K562 (cell line): ENCODE measurements around the gene NAV2. TPM values are rescaled to one million over a fixed set of nuclear protein-coding genes. Genes with fewer than 3 reads are reported as not detected.

Experiments
- ATAC-seq: fragments of 200-7000 bp; cut with Tn5 transposase; 3 replicates; pipeline ENCODE4 v1.9.1; 2020; ENCODE audit warnings: moderate library complexity
- BruUV-seq: library from RNA; stranded (reverse); fragments of 400-500 nt; replicated peaks from 2 replicates; lab custom pipeline; 2021; lab: Mats Ljungman, UMichigan
- CTCF ChIA-PET: fragments of 300-600 bp; formaldehyde crosslinking; extraction: SDS; loops from one replicate; lab custom pipeline; 2021; ENCODE audit warnings: low intra/inter-chr PET ratio; lab: Yijun Ruan, JAX
- POLR2A ChIA-PET: fragments of 300-600, 350-650 bp; sonication (Branson Sonifier 250); formaldehyde crosslinking; extraction: SDS; loops from one replicate; lab custom pipeline; 2021; ENCODE audit warnings: antibody characterized with exemption, inconsistent platforms; lab: Yijun Ruan, JAX
- DNase-seq, 4 experiments: peaks; one replicate each; pipeline versions ENCODE4 v3.0.0 to v3.0.0-alpha.2; 2011 to 2018; ENCODE audit warnings: low spot score in 3 of 4, mixed read lengths in 3 of 4; ENCODE audit errors: extremely low read depth in 1 of 4
- FAIRE-seq: peaks from 2 replicates; lab custom pipeline; 2011; peaks lifted over from hg19 to GRCh38; lab: Jason Lieb, UNC
- H2AFZ ChIP-seq: 2 replicates; pipeline ENCODE4 v1.6.0; 2011; ENCODE audit warnings: low read depth, low read length, control low read depth, inconsistent platforms
- H3K27ac ChIP-seq: fragments of 200-600 bp; 3 replicates; pipeline ENCODE4 v1.8.0; 2011; ENCODE audit warnings: low read depth, mild to moderate bottlenecking, control low read depth, inconsistent platforms, low read length, moderate library complexity, mixed read lengths; ENCODE audit errors: extremely low read depth
- H3K27me3 ChIP-seq, 2 experiments: fragments of 300-600 bp in 1 of 2; 2 replicates in 1 of 2; 3 replicates in 1 of 2; pipeline versions ENCODE4 v1.6.0 to v1.8.0; 2011; ENCODE audit warnings: inconsistent platforms in 2 of 2, low read length in 2 of 2, mild to moderate bottlenecking in 1 of 2, mixed read lengths in 1 of 2, moderate library complexity in 1 of 2; ENCODE audit not compliant: control insufficient read depth in 2 of 2, insufficient read depth in 2 of 2
- H3K36me3 ChIP-seq: fragments of 300-600 bp; 3 replicates; pipeline ENCODE4 v1.8.0; 2011; ENCODE audit warnings: mild to moderate bottlenecking, low read length, inconsistent platforms; ENCODE audit not compliant: control insufficient read depth, insufficient read depth
- H3K4me1 ChIP-seq, 2 experiments: fragments of 200-600 bp in 1 of 2; replicated peaks in 1 of 2; 2 replicates in 1 of 2; 3 replicates in 1 of 2; pipeline versions ENCODE4 v1.5.1 to v1.8.0; 2011; ENCODE audit warnings: inconsistent platforms in 2 of 2, low read length in 2 of 2, mild to moderate bottlenecking in 1 of 2, mixed read lengths in 1 of 2, moderate library complexity in 1 of 2; ENCODE audit not compliant: control insufficient read depth in 2 of 2, insufficient read depth in 2 of 2
- H3K4me2 ChIP-seq: 2 replicates; pipeline ENCODE4 v1.6.1; 2011; ENCODE audit warnings: low read length, control low read depth, inconsistent platforms, mixed read lengths; ENCODE audit not compliant: insufficient read depth
- H3K4me3 ChIP-seq: fragments of 200-600 bp; sonication (generic), shearing (Covaris generic); 2 replicates; pipeline ENCODE4 v1.5.1; 2016; ENCODE audit warnings: control low read depth, inconsistent platforms
- H3K79me2 ChIP-seq: fragments of 200-600 bp; 3 replicates; pipeline ENCODE4 v1.8.0; 2011; ENCODE audit warnings: low read length, inconsistent platforms; ENCODE audit not compliant: control insufficient read depth, insufficient read depth
- H3K9ac ChIP-seq, 2 experiments: 2 replicates each; pipeline versions ENCODE4 v1.6.0 to v1.6.1; 2011; ENCODE audit warnings: low read depth in 2 of 2, low read length in 2 of 2, control low read depth in 1 of 2, inconsistent platforms in 1 of 2, mild to moderate bottlenecking in 1 of 2, mixed read lengths in 1 of 2; ENCODE audit not compliant: insufficient read depth in 1 of 2
- H3K9me1 ChIP-seq: one replicate; pipeline ENCODE4 v1.6.0; 2011; ENCODE audit warnings: inconsistent platforms, mild to moderate bottlenecking, low read length, moderate library complexity; ENCODE audit not compliant: control insufficient read depth, insufficient read depth
- H3K9me3 ChIP-seq: replicated peaks from 2 replicates; pipeline ENCODE4 v1.5.1; 2011; ENCODE audit warnings: low read depth, low read length, inconsistent platforms; ENCODE audit not compliant: control insufficient read depth, insufficient read depth
- H4K20me1 ChIP-seq: replicated peaks from 2 replicates; pipeline ENCODE4 v1.6.1; 2011; ENCODE audit warnings: low read length, inconsistent platforms, mixed read lengths; ENCODE audit not compliant: control insufficient read depth, insufficient read depth
- CXXC5 ChIP-seq: fragments of 250-450 bp; sonication (Bioruptor Pico); IDR thresholded peaks from 2 replicates; pipeline ENCODE4 v1.8.0; 2022; ENCODE audit warnings: inconsistent platforms, mild to moderate bottlenecking, moderate library complexity
- FOSL1 ChIP-seq: fragments of 200-800 bp; sonication (Bioruptor generic); conservative IDR thresholded peaks from 2 replicates; pipeline ENCODE4 v1.6.1; 2016; ENCODE audit warnings: missing genetic modification characterization, missing compliant biosample characterization
- WGBS: fragments of 100-300 bp; shearing (Covaris generic); methylation state at CpG from one replicate; pipeline ENCODE4 v1.1.6; 2016; ENCODE audit warnings: low coverage, mixed read lengths; ENCODE audit not compliant: insufficient coverage; ENCODE audit errors: missing lambda C conversion rate; 5-methylcytosine and 5-hydroxymethylcytosine counted together
- in situ Hi-C: fragments of 300-500 bp; cut with MboI; formaldehyde crosslinking; loops from 4 replicates; pipeline ENCODE4 v1.15.0; 2018; ENCODE audit warnings: inconsistent platforms, mixed read lengths
- intact Hi-C: fragments of 100-400 bp; cut with micrococcal nuclease; formaldehyde crosslinking; loops from 2 replicates; pipeline ENCODE4 v1.14.2; 2022
- polyA plus RNA-seq, 8 experiments: library from polyadenylated mRNA; depleted of rRNA in 4 of 8; stranded (reverse) in 5 of 8; unstranded in 3 of 8; fragments of >200 nt; fragmentation: Nextera tagmentation in 2 of 8; fragmentation: Illumina TruSeq in 1 of 8; extraction: Ambion mirVana in 2 of 8; extraction: Trizol in 1 of 8; gene quantifications; 2 replicates each; pipeline versions ENCODE4 v1.2.1 to v1.2.3, GENCODE V29; 2011 to 2014; ENCODE audit warnings: inconsistent platforms in 1 of 8, missing spikeins in 1 of 8
- total RNA-seq, 7 experiments: library from RNA; depleted of rRNA in 6 of 7; stranded (reverse); fragments of >200 nt in 6 of 7; fragmentation: Illumina TruSeq in 2 of 7; extraction: Trizol in 2 of 7; gene quantifications; 2 replicates each; pipeline versions ENCODE4 v1.2.1 to v1.2.3, GENCODE V29; 2011 to 2021; ENCODE audit warnings: low replicate concordance in 1 of 7
- TF ChIP-seq, protein P1 (sequence below): fragments of 250-450 bp; sonication (Bioruptor Pico); IDR thresholded peaks from 2 replicates; pipeline ENCODE4 v1.8.0; 2022; ENCODE audit warnings: inconsistent platforms
- TF ChIP-seq, protein P2 (sequence below): sonication (generic); formaldehyde crosslinking; IDR thresholded peaks from 2 replicates; pipeline ENCODE4 v1.8.0; 2023; ENCODE audit warnings: mild to moderate bottlenecking, missing genetic modification reagents

NAV2 gene
- total and polyA plus RNA-seq, 9 of the 15 experiments (the other 6 are each of a cell fraction or from before 2014, with no cell fraction given), result 0.03 to 0.35 (median 0.05) TPM

DNA sequence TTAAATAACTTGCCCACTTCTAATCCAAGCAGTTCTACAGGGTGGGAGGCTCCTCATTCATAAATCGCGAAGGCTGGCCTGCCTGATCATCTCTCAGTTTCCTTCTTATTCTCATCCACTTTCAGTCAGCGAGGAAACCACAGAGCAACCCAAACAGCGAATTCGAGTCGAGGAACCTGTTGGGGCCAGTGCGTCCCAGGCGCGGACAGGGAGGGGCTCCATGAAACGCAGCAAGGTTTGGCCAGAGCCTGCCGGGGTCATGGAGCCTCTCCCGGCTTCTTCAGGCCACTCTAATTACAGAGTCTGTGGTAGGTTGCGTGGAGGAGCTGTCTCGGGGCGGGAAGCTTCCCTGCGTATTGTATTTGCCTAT is 741 bp upstream of the NAV2 start:
- peaks cover 6 to 26% of the 10 kb centered on the region in 2 experiments for H3K27me3 ChIP-seq
- in situ Hi-C loops, result no loop called here
- H4K20me1 ChIP-seq, result peaks cover 10% of the 10 kb centered on the region
- intact Hi-C loops, result no loop called here
- no peaks in the 10 kb centered on the region for H3K9me3 ChIP-seq
- peak overlapping the region; percentile 74 for H3K4me2 ChIP-seq
- peak; percentile 19 for ATAC-seq
- no TSS peak for BruUV-seq
- peak in 2 of 4 experiments; percentile 6 to 15 for DNase-seq
- peak overlapping the region; percentile 44; the same call in 1 of the 2 replicates for H3K4me3 ChIP-seq
- H3K27ac ChIP-seq, result peak overlapping the region; percentile 82
- ChIA-PET CTCF (no interaction called here), POLR2A (interaction anchor here (1.0 to 1.2 kb wide), 2 partner anchors 12 to 152 kb away, joined by 3 to 7 read pairs; no protein-coding TSS in a partner anchor)
- 62% methylated on average over 15 of the region's 16 CpGs for WGBS
- no peaks in the 10 kb centered on the region for H3K79me2 ChIP-seq
- TF ChIP-seq CXXC5, result no peak
- TF ChIP-seq, protein P1, sequence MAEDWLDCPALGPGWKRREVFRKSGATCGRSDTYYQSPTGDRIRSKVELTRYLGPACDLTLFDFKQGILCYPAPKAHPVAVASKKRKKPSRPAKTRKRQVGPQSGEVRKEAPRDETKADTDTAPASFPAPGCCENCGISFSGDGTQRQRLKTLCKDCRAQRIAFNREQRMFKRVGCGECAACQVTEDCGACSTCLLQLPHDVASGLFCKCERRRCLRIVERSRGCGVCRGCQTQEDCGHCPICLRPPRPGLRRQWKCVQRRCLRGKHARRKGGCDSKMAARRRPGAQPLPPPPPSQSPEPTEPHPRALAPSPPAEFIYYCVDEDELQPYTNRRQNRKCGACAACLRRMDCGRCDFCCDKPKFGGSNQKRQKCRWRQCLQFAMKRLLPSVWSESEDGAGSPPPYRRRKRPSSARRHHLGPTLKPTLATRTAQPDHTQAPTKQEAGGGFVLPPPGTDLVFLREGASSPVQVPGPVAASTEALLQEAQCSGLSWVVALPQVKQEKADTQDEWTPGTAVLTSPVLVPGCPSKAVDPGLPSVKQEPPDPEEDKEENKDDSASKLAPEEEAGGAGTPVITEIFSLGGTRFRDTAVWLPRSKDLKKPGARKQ (CRISPR knock-in tag), result 0 out of 2 replicates have a peak, but pooled peaks have one; percentile 58
- TF ChIP-seq, protein P2, sequence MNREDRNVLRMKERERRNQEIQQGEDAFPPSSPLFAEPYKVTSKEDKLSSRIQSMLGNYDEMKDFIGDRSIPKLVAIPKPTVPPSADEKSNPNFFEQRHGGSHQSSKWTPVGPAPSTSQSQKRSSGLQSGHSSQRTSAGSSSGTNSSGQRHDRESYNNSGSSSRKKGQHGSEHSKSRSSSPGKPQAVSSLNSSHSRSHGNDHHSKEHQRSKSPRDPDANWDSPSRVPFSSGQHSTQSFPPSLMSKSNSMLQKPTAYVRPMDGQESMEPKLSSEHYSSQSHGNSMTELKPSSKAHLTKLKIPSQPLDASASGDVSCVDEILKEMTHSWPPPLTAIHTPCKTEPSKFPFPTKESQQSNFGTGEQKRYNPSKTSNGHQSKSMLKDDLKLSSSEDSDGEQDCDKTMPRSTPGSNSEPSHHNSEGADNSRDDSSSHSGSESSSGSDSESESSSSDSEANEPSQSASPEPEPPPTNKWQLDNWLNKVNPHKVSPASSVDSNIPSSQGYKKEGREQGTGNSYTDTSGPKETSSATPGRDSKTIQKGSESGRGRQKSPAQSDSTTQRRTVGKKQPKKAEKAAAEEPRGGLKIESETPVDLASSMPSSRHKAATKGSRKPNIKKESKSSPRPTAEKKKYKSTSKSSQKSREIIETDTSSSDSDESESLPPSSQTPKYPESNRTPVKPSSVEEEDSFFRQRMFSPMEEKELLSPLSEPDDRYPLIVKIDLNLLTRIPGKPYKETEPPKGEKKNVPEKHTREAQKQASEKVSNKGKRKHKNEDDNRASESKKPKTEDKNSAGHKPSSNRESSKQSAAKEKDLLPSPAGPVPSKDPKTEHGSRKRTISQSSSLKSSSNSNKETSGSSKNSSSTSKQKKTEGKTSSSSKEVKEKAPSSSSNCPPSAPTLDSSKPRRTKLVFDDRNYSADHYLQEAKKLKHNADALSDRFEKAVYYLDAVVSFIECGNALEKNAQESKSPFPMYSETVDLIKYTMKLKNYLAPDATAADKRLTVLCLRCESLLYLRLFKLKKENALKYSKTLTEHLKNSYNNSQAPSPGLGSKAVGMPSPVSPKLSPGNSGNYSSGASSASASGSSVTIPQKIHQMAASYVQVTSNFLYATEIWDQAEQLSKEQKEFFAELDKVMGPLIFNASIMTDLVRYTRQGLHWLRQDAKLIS (CRISPR knock-in tag), result 0 out of 2 replicates have a peak, but pooled peaks have one; percentile 17
- 0 out of 2 replicates have a peak, but pooled peaks have one; percentile 12 for TF ChIP-seq FOSL1 (tag)
- H3K4me1 ChIP-seq, result peaks cover 16 to 32% of the 10 kb centered on the region in 2 experiments
- H3K36me3 ChIP-seq, result no peaks in the 10 kb centered on the region
- no peaks in the 10 kb centered on the region for H3K9me1 ChIP-seq
- FAIRE-seq, result no peak
- peak overlapping the region; percentile 76 to 88 for H3K9ac ChIP-seq
- H2AFZ ChIP-seq, result peak overlapping the region; percentile 94
